GM12878 (cell line): ENCODE results near the gene HIGD1C. TPM values are rescaled to one million over a fixed set of nuclear protein-coding genes. Genes with fewer than 3 reads are reported as not detected.

Source experiments
- ATAC-seq: fragments of 200-7000 bp; cut with Tn5 transposase; 3 replicates; pipeline ENCODE4 v1.9.1; 2020; ENCODE audit warnings: mild to moderate bottlenecking, moderate library complexity
- BruUV-seq: library from RNA; stranded (reverse); fragments of 400-500 nt; replicated peaks from 2 replicates; lab custom pipeline; 2021; lab: Mats Ljungman, UMichigan
- CTCF ChIA-PET: fragments of 300-600 bp; sonication (Branson Sonifier 250); formaldehyde crosslinking; extraction: SDS; loops from one replicate; lab custom pipeline; 2021; ENCODE audit warnings: inconsistent platforms; lab: Yijun Ruan, JAX
- POLR2A ChIA-PET: fragments of 350-600 bp; formaldehyde crosslinking; extraction: SDS; loops from one replicate; lab custom pipeline; 2021; ENCODE audit warnings: inconsistent platforms; lab: Charles Lee
- RAD21 ChIA-PET: fragments of 300-600 bp; sonication (Branson Sonifier 250); formaldehyde crosslinking; loops from one replicate; lab custom pipeline; 2023; ENCODE audit warnings: antibody characterized with exemption; ENCODE audit not compliant: unreplicated experiment; lab: Charles Lee
- SMC1A ChIA-PET: fragments of 300-600 bp; sonication (Branson Sonifier 250); formaldehyde crosslinking; loops from one replicate; lab custom pipeline; 2023; ENCODE audit not compliant: unreplicated experiment, uncharacterized antibody; lab: Charles Lee
- DNase-seq: peaks from one replicate; pipeline ENCODE4 v3.0.0-alpha.2; 2011; ENCODE audit warnings: low read depth, low spot score
- FAIRE-seq: peaks from 3 replicates; lab custom pipeline; 2011; peaks lifted over from hg19 to GRCh38; lab: Jason Lieb, UNC
- H2AFZ ChIP-seq: 2 replicates; pipeline ENCODE4 v1.6.0; 2011; ENCODE audit warnings: low read depth, low read length, control low read depth; ENCODE audit not compliant: control insufficient read depth
- H3K27ac ChIP-seq: 2 replicates; pipeline ENCODE4 v1.5.1; 2011; ENCODE audit warnings: control low read depth; ENCODE audit not compliant: control insufficient read depth, insufficient read depth
- H3K27me3 ChIP-seq, 2 experiments: replicated peaks in 1 of 2; 2 replicates each; pipeline versions ENCODE4 v1.6.0 to v1.6.1; 2011; ENCODE audit warnings: low read length in 1 of 2; ENCODE audit not compliant: control insufficient read depth in 2 of 2, insufficient read depth in 2 of 2
- H3K36me3 ChIP-seq, 2 experiments: 2 replicates each; pipeline ENCODE4 v1.5.1; 2011; ENCODE audit warnings: low read length in 1 of 2; ENCODE audit not compliant: control insufficient read depth in 2 of 2, insufficient read depth in 2 of 2
- H3K4me1 ChIP-seq: 2 replicates; pipeline ENCODE4 v1.6.1; 2011; ENCODE audit warnings: mild to moderate bottlenecking, low read length, moderate library complexity, mixed read lengths; ENCODE audit not compliant: control insufficient read depth, insufficient read depth
- H3K4me2 ChIP-seq: 2 replicates; pipeline ENCODE4 v1.6.0; 2011; ENCODE audit warnings: control low read depth; ENCODE audit not compliant: control insufficient read depth, insufficient read depth
- H3K4me3 ChIP-seq: fragments of 200-600 bp; sonication (generic); 2 replicates; pipeline ENCODE4 v1.5.1; 2016
- H3K79me2 ChIP-seq: 2 replicates; pipeline ENCODE4 v1.6.0; 2011; ENCODE audit warnings: low read length; ENCODE audit not compliant: control insufficient read depth, insufficient read depth
- H3K9ac ChIP-seq: 2 replicates; pipeline ENCODE4 v1.8.0; 2011; ENCODE audit warnings: low read length, control low read depth, mixed read lengths; ENCODE audit not compliant: control insufficient read depth, insufficient read depth
- H3K9me3 ChIP-seq: replicated peaks from 3 replicates; pipeline ENCODE4 v1.5.1; 2011; ENCODE audit warnings: mild to moderate bottlenecking, low read length; ENCODE audit not compliant: control insufficient read depth, insufficient read depth
- H4K20me1 ChIP-seq: 2 replicates; pipeline ENCODE4 v1.6.0; 2011; ENCODE audit not compliant: control insufficient read depth, insufficient read depth
- CREM ChIP-seq: IDR thresholded peaks from 2 replicates; pipeline ENCODE4 v1.6.1; 2014; ENCODE audit warnings: antibody characterized with exemption, low read depth
- SRF ChIP-seq, 2 experiments: IDR thresholded peaks; 2 replicates each; pipeline ENCODE4 v1.6.1; 2011; ENCODE audit warnings: low read depth in 2 of 2, low read length in 2 of 2, mild to moderate bottlenecking in 1 of 2, moderate library complexity in 1 of 2
- TAF1 ChIP-seq: IDR thresholded peaks from 2 replicates; pipeline ENCODE4 v1.6.1; 2011; ENCODE audit warnings: mild to moderate bottlenecking, low read depth, low read length, borderline replicate concordance
- in situ Hi-C: fragments of 300-500 bp; cut with MboI; formaldehyde crosslinking; loops from 9 replicates; pipeline ENCODE4 v1.14.3; 2018; ENCODE audit warnings: mixed read lengths
- intact Hi-C: fragments of 100-400 bp; cut with micrococcal nuclease; formaldehyde crosslinking; loops from one replicate; pipeline ENCODE4 v1.14.2; 2022; ENCODE audit not compliant: unreplicated experiment
- polyA plus RNA-seq, 11 experiments: library from polyadenylated mRNA; depleted of rRNA in 4 of 11; unstranded in 6 of 11; stranded (reverse) in 5 of 11; fragments of >200 nt; fragmentation: Nextera tagmentation in 4 of 11; fragmentation: Illumina TruSeq in 1 of 11; extraction: Ambion mirVana in 4 of 11; extraction: Trizol in 1 of 11; gene quantifications; 1 replicate in 1 of 11; 2 replicates in 10 of 11; pipeline versions ENCODE4 v1.2.1 to v1.2.3, GENCODE V29; 2011 to 2016; ENCODE audit warnings: inconsistent platforms in 2 of 11, missing spikeins in 2 of 11, low read depth in 1 of 11
- total RNA-seq, 4 experiments: library from RNA; depleted of rRNA in 3 of 4; stranded (reverse); fragments of >200 nt in 3 of 4; fragmentation: Illumina TruSeq in 1 of 4; extraction: Trizol in 1 of 4; gene quantifications; 2 replicates each; pipeline versions ENCODE4 v1.2.1 to v1.2.3, GENCODE V29; 2013 to 2021
- TF ChIP-seq, protein P1 (sequence below): fragments of 450-650 bp; IDR thresholded peaks from 2 replicates; pipeline ENCODE4 v1.6.1; 2016; ENCODE audit warnings: mild to moderate bottlenecking, moderate library complexity, borderline replicate concordance

HIGD1C gene
- total and polyA plus RNA-seq, 10 of the 15 experiments (the other 5 are each of a cell fraction or from before 2014, with no cell fraction given): not detected

DNA sequence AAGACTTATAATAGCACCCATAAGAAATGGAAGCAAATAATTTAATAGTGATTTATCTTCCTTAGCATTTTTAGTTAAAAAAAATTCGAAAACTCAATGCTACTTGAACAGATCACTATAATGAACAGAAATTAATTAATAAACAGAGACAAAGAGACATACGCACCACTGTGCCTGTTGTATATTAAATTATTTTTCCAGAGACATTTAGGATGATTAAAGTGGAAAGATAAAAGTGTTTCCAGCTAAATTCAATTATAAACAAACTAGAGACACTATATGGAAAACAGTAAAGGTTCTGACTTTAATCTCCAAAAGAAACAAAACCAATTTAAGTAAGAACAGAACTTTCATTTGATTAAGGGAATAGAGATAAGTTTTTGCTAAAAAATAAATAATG, 3.4 kb downstream of the HIGD1C start (continued):
- TF ChIP-seq, protein P1, sequence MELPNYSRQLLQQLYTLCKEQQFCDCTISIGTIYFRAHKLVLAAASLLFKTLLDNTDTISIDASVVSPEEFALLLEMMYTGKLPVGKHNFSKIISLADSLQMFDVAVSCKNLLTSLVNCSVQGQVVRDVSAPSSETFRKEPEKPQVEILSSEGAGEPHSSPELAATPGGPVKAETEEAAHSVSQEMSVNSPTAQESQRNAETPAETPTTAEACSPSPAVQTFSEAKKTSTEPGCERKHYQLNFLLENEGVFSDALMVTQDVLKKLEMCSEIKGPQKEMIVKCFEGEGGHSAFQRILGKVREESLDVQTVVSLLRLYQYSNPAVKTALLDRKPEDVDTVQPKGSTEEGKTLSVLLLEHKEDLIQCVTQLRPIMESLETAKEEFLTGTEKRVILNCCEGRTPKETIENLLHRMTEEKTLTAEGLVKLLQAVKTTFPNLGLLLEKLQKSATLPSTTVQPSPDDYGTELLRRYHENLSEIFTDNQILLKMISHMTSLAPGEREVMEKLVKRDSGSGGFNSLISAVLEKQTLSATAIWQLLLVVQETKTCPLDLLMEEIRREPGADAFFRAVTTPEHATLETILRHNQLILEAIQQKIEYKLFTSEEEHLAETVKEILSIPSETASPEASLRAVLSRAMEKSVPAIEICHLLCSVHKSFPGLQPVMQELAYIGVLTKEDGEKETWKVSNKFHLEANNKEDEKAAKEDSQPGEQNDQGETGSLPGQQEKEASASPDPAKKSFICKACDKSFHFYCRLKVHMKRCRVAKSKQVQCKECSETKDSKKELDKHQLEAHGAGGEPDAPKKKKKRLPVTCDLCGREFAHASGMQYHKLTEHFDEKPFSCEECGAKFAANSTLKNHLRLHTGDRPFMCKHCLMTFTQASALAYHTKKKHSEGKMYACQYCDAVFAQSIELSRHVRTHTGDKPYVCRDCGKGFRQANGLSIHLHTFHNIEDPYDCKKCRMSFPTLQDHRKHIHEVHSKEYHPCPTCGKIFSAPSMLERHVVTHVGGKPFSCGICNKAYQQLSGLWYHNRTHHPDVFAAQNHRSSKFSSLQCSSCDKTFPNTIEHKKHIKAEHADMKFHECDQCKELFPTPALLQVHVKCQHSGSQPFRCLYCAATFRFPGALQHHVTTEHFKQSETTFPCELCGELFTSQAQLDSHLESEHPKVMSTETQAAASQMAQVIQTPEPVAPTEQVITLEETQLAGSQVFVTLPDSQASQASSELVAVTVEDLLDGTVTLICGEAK: no peak
- no peak for TF ChIP-seq CREM

DNA sequence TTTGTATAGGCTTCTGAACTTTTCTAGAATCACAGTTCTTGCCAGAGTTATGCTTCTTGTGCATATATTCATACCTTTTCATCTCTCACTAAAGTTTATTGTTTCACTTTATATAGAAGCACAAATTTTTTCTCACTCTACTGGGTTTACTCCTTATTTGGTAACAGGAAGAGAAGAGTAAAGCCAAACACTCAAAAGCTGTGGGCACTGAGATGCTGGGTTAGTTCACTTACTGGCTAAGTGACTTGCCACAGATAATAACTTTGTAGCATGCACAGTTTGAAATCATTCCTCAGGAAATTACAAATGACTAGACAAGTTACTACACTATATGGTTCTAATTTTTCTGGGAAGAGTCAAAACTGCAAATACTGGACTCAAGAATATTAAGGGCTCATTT, 7.8 kb downstream of the HIGD1C start:
- no peak overlapping the region for H3K27ac ChIP-seq
- DNase-seq (no peak), ATAC-seq (no peak), FAIRE-seq (no peak)
- no peak overlapping the region for H3K9ac ChIP-seq
- RAD21 ChIA-PET: no interaction called here
- intact Hi-C loops: no loop called here
- POLR2A ChIA-PET: no interaction called here
- no TSS peak for BruUV-seq
- no peaks in the 10 kb centered on the region for H3K9me3 ChIP-seq
- H3K4me2 ChIP-seq: no peak overlapping the region
- H3K4me1 ChIP-seq: no peaks in the 10 kb centered on the region
- no peaks in the 10 kb centered on the region for H4K20me1 ChIP-seq
- H3K36me3 ChIP-seq: no peaks in the 10 kb centered on the region
- H2AFZ ChIP-seq: no peak overlapping the region
- H3K4me3 ChIP-seq: no peak overlapping the region
- in situ Hi-C loops: no loop called here
- H3K27me3 ChIP-seq: no peaks in the 10 kb centered on the region
- SMC1A ChIA-PET: no interaction called here
- H3K79me2 ChIP-seq: no peaks in the 10 kb centered on the region
- CTCF ChIA-PET: no interaction called here
- TF ChIP-seq TAF1 (no peak), SRF (IDR thresholded peaks at IDR 0.05; ENCODE audit: low read depth in 2 of 2, low read length in 2 of 2) (0 out of 4 replicates have a peak, but pooled peaks of 1 of the 2 experiments have one; percentile 66)
